HuH-7 (cell line): ENCODE results near the gene SPSB1.

Source experiments
- DNase-seq: peaks from one replicate; pipeline ENCODE4 v3.0.0; 2011; ENCODE audit warnings: low spot score

SPSB1 gene

GRCh38 chr1:9300573-9300972, 7.9 kb downstream of the SPSB1 start:
- DNase-seq: no peak

GRCh38 chr1:9302745-9303524, 10.2 kb downstream of the SPSB1 start:
- no peak for DNase-seq

GRCh38 chr1:9303916-9304315, 11.2 kb downstream of the SPSB1 start:
- DNase-seq: no peak

GRCh38 chr1:9305216-9305615, 12.5 kb downstream of the SPSB1 start:
- no peak for DNase-seq

GRCh38 chr1:9306006-9306405, 13.3 kb downstream of the SPSB1 start:
- no peak for DNase-seq

GRCh38 chr1:9307303-9307702, 14.6 kb downstream of the SPSB1 start:
- DNase-seq: no peak

GRCh38 chr1:9308236-9308785, 15.6 kb downstream of the SPSB1 start:
- no peak for DNase-seq

GRCh38 chr1:9309080-9309479, 16.4 kb downstream of the SPSB1 start:
- no peak for DNase-seq

GRCh38 chr1:9309991-9310390, 17.3 kb downstream of the SPSB1 start:
- DNase-seq: no peak

GRCh38 chr1:9311029-9311428, 18.3 kb downstream of the SPSB1 start:
- DNase-seq: no peak

- DNase-seq: no peak
These were observed 18.8 kb downstream of the SPSB1 start for GRCh38 chr1:9311479-9311878.

- no peak for DNase-seq
These were observed 19.6 kb downstream of the SPSB1 start for GRCh38 chr1:9312168-9312720.

GRCh38 chr1:9313576-9313975, 20.9 kb downstream of the SPSB1 start:
- DNase-seq: no peak

GRCh38 chr1:9314111-9314510, 21.4 kb downstream of the SPSB1 start:
- no peak for DNase-seq

GRCh38 chr1:9314711-9315379, 22.2 kb downstream of the SPSB1 start:
- no peak for DNase-seq

GRCh38 chr1:9315411-9316079, 22.9 kb downstream of the SPSB1 start:
- DNase-seq: no peak

- DNase-seq: no peak
These were observed 23.4 kb downstream of the SPSB1 start for GRCh38 chr1:9316080-9316444.

- DNase-seq: no peak
These were observed 23.8 kb downstream of the SPSB1 start for GRCh38 chr1:9316512-9316911.

- no peak for DNase-seq
These were observed 24.4 kb downstream of the SPSB1 start for GRCh38 chr1:9317072-9317471.

GRCh38 chr1:9317591-9318417, 25.1 kb downstream of the SPSB1 start:
- no peak for DNase-seq

GRCh38 chr1:9319208-9319788, 26.6 kb downstream of the SPSB1 start:
- no peak for DNase-seq
